Breast epithelium (tissue), 3 donors: Measurements from ENCODE around the gene ZSWIM1.

Experiments used
- CTCF ChIP-seq, 3 donors: fragments of 450-650 bp; IDR thresholded peaks; one replicate each; pipeline ENCODE4 v1.5.1; 2016 to 2017; ENCODE audit warnings: antibody characterized with exemption in 3 of 3, mild to moderate bottlenecking in 3 of 3, moderate library complexity in 3 of 3
- POLR2A ChIP-seq: fragments of 450-650 bp; IDR thresholded peaks from one replicate; pipeline ENCODE4 v1.6.1; 2016; ENCODE audit warnings: antibody characterized with exemption, mild to moderate bottlenecking, moderate library complexity

GRCh38 chr20:45910670-45911485, 29.9 kb downstream of the ZSWIM1 start:
- TF ChIP-seq POLR2A (no peak), CTCF (IDR thresholded peaks at IDR 0.05) (no peak)
